Non-pigmented ciliary epithelial cell (primary cell): Measurements from ENCODE around the gene ZC3H4.
"Not testable (repeated sequence)": the region's sequence is repeated elsewhere in the genome, so short reads cannot be mapped to it uniquely, and the experiment has no call there.

Experiments
- DNase-seq: peaks from one replicate; pipeline ENCODE4 v3.0.0-alpha.2; 2010; ENCODE audit warnings: low read depth

The ZC3H4 gene

DNA sequence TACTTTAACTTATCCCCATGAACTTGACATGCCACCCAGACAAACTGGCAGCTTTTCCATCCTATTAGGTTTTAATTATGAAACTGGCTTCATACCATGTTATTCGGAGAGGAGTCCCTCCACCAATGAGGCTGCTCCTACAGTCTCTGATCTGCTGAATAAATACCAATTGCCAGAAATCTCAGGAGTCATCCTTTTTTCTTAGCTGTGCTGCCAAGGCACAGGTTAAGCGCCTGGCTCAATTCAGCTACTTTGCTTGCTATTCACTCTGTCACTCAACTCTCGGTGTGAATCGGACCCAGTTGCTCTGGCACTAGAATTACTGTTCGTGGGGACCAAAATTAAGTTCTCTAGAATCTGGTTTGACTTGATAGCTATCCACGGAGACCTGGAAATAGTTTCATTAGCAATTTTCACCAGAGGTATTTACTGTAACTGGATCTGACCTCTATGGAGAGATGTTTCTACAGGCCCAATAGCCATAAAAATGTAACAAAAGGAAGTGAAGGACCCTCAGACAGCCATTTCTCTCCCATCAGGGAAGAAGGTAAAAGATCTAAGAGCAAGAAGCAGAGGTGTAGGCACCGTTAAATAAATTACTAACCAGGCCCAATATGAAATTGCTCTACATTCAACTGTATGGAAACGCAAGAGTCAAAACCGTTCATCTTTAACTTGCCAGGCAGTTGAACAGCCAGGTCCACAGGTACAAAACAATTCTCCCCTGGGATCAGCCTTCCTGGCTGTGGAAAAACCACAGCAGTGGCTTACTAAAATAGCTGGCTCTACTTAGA is 5.4 kb downstream of the ZC3H4 start:
- no peak for DNase-seq

DNA sequence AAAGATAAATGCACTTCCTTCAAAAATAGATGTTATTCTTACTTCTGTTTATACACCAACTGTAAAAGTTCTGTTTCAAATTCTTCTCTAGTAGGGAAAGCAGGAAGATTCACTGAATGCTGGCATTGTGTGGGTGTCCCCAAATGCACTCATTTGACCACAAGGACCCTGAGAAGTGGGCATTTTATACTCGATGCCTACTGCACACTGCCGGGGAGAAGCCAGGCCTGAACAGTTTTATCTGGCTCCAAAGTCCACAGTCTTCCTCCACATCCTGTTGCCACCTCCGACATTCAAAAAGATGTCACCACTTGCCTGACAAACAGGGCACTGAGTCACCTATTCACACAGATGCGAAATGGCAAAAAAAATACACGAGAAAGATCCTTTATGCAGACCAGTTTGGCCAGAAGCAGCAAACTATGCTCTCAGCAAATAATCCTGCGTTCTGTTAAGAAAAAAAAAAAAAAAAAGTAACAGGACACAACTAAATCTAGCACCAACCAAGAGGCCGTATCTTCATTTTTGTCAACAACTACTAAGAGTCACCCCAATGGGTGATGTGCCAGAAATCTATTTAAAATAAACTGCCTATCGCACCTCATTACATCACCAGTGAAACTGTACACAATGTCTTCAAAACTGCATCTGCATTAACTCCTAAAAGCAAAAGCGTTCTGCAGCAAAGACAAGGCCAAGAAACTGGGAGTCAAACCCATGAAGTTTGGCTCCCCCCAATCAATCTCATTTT is 6.2 kb downstream of the ZC3H4 start:
- DNase-seq, result no peak

DNA sequence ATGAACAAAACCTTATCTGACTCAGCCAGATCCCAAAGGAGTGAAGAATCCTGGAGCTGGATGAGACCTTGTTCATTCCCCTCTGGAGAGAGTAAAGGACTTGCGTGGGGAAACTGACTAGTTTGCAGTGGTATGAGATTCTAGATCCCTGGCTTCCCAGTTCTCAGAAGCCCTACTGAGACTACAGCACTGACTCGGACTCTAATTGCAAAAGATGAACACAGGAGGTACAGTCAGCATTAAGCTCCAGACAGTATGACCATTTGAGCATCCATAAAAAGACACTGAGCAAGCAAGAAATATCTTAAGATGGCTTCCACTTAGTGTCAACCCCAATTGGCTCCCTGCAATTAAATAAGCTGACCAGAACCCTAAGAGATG is 6.8 kb downstream of the ZC3H4 start:
- DNase-seq, result no peak

DNA sequence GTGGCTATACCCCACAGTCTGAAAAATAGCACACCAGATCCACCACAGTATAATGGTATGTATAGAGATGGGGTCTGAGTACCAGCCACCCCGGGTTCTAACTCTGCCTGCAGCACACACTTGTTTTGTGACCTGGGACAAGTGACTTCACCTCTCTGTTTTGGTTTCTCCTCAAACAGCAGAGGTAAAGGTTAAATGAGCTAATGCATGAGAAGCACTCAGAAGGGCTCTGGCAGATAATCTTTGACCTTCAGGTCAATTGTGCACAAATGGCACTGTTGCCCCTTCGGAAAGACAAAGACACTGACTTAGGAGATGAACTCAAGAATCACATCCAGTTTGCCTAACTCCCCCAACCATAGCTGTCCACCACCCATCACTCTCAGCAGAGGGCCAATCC is 7.7 kb downstream of the ZC3H4 start:
- no peak for DNase-seq

DNA sequence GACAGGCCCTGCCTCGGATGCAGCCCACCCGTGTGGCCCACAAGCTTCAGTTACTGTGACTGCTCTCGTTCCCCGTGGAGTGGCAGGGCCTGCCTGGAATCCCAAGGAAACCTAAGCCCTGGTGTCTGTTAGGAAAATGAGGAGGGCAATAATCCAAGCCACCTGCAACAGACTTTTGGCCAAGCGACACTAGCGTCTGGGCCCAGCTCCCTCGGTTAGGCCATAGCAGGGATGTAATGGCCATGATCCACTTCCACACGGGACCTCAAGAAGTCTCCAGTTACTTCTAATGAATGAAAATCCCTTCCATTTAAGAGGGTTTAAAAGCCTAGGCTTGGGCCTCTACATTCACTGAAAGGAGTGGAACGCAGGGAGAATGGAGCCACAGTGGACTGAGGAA is 8.9 kb downstream of the ZC3H4 start:
- no peak for DNase-seq

DNA sequence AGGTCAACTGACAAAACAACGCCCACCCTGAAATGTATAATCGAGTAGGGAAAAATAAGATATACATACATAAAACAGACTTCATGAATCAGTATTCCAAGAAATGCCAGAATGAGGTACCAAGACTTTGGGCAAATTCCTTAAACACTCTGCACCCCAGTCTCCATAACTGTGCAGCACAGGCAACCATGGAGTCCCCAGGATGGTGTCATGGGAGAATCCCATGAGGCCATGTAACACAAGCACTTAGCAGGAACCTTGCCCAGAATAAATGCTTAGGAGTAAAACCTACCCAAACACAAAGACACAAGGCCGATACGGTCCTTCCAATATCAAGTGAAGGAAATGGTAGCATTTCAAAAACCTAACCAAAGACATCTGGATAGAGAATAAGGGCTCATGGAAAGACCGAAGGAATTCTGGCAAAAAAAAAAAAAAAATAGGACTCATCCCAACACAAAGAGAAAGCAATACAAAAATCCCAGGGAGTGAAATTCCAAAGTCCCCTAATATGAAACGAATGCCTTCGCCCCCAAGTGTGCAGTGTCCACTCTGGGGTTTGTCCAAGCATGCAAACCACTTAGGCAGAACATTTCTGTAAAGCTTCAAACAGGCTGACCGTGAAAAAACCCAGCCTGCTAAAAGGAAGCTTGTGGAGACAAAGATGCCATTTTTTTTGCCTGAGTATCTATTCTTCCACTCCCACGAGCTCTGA is 11.1 kb downstream of the ZC3H4 start:
- no peak for DNase-seq

DNA sequence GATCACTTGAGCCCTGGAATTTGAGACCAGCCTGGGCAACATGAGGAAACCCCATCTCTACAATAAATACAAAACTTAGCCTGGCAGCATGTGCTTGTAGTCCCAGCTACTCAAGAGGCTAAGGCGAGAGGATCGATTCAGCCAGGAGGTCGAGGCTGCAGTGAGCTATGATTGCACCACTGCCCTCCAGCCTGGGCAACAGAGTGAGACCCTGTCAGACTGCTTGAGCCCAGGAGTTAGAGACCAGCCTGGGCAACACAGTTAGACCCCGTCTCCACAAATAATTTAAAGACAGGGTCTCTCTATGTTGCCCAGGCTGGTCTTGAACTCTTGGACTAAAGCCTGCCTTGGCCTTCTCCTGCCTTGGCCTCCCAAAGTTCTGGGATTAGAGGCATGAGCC is 12.5 kb downstream of the ZC3H4 start:
- not testable (repeated sequence) for DNase-seq

DNA sequence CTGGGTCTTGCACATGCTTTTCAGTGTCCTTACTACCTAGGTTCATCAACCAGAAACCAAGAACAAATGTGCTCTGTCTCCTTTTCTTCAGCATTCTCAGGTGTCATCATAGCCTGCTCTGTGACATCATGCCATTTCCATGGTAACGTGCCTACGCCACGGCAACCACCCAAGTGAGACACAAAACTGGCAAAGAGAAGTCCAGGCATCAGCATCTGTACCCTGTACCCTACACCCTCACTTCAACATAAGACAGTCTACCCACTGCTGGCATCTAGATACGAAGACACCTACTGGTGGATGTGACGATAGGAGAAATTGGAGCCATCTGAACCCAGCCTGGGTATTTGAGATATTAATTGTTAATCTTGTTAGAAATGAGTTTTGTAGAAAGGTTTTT is 13.3 kb downstream of the ZC3H4 start:
- no peak for DNase-seq

DNA sequence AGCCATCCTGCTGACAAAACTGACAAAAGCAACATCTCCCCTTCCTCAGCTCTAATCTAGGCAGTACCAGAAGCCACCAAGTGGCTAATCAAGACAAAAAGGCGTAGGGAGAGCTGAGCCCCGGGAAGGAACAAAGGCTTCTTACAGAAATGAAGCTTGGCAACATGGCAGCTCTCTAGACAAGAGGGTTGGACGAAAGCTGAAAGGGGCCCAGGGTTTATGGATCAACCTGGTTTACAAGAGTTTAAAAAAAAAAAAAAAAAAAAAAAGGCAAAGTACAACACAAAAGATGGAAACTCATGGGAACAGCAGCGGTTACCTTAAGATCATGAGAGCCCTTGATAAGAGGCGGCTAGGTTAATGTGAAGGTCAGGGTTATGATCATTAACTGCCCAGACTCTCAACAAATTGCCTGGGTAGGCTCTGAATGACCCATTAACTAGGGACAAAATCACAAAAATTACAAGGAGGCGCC is 14.0 kb downstream of the ZC3H4 start:
- no peak for DNase-seq

DNA sequence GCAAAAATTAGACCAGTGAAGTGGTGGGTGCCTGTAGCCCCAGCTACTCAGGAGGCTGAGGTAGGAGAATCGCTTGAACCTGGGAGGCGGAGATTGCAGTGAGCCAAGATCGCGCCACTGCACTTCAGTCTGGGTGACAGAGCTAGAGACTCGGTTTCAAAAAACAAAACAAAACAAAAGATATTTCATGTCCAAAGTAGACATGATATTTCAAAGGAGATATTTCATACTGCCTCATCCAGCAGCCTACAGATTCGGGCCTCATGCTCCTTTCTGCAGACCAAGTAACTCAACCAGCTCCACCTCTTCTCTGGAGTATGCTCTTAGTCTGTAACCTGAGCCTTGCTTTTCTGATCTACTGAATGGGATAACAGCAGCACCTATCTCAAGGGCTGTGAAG is 15.0 kb downstream of the ZC3H4 start:
- DNase-seq, result no peak

DNA sequence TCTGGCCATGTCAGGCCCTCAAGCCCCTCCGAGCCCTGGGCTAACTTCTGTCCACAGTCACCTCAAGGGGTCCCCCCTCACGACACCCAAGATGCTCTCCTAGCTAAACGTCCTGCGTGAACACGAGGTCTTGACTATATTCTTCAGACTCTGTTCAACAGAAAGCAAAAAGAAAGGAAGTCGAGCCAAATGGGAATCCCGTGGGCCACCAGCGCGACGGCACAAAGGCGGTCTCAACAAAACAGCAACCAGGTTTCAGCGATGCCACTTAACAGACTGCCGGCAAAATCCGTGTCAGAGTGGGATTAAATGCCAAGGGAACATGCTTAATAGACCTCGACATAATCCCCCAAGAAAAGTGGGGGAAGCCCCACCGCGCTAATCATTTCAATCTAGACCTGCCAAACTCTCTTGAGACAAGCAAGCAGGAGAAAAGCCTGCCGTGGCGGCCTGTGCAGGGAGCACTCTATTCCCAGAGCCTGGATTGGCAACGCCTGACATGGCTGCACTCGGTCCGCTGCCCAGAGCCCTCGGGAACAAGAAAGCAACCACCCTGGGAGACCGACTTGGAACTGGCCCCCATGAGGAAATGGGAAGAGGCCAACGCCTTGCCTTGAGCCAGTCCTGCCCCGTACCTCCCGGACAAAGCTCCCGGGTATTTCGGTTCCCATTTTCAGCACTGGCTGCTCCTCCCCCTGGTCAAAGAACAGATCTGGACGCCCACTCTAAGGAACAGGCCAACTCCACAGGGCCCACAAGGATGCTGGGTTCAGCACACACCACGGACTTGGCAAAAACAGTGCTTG is 16.0 kb downstream of the ZC3H4 start:
- no peak for DNase-seq

DNA sequence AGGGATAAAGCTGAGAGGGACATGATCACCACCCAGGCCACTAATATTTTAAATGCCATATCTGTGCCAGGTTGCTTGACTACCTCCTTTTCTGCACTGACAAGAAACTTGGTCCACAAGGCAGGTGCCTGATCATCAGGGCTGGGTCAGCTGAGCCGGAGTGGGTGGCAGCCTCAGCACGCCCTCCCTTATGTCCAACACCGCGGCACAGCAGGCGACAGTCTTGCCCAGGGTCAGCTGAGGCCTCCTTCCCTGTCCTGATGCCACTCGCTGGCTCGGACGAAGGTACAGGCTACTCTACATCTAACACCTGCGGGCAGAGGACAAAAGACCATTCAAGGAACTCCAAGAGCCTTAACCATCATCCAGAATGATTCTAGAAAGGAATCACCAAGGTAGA is 16.9 kb downstream of the ZC3H4 start:
- DNase-seq, result no peak

DNA sequence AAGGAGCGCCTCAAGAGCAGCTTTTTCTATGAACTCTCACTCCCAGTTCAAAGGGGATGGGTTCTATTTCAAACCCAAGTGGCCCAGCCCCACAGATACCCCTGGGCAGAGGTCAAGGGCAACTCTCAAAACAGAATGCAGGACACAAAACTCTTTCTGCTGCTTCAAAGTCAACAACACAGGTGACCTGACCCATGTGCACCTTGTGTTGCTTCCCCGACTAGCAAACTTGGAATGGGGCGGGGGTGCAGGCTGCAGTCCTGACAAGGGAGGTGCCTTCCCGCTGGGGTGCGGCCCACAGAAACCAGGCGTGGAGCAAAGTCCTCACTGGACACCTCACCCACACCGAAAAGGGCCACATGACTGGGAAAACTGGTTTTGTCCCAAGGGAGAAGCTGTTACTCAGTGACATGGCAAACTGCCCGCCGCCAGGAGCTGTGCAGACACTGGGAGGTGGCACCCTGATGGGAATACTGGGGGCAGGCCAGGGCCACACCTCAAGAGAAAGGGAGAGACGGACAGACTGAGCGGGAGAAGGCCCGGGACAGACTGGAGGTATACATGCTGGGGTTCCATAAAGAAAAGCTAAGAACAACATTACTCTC is 17.4 kb downstream of the ZC3H4 start:
- no peak for DNase-seq

DNA sequence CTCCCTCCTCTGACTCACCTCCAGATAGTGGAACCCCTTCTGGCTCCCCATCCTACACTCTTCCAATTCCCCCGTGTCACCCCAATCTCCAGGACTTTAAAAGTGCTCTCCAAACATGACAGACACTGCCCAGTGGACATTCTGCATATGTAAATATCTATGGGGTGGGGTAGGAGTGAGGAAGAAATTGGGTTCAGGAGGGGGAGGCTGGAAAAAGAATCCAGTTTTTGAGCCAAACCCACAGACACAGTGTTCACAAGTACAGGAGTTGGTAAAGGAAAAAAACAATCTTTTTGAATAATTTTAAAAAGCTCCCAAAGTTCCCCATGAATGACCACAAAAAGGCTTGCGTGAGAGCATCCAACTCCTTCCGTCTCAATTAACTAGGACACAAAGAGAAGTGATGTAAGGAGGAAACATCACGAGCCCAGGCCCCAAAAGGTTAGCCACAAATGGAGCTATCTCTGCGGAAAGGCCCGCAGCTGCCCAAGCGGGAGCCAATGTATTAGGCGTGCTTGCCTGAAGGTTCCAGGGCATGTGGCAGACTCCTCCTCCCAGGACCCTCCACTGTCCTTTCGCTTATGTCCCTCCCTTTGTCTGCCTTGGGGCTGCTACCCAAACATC is 18.0 kb downstream of the ZC3H4 start:
- DNase-seq, result no peak

DNA sequence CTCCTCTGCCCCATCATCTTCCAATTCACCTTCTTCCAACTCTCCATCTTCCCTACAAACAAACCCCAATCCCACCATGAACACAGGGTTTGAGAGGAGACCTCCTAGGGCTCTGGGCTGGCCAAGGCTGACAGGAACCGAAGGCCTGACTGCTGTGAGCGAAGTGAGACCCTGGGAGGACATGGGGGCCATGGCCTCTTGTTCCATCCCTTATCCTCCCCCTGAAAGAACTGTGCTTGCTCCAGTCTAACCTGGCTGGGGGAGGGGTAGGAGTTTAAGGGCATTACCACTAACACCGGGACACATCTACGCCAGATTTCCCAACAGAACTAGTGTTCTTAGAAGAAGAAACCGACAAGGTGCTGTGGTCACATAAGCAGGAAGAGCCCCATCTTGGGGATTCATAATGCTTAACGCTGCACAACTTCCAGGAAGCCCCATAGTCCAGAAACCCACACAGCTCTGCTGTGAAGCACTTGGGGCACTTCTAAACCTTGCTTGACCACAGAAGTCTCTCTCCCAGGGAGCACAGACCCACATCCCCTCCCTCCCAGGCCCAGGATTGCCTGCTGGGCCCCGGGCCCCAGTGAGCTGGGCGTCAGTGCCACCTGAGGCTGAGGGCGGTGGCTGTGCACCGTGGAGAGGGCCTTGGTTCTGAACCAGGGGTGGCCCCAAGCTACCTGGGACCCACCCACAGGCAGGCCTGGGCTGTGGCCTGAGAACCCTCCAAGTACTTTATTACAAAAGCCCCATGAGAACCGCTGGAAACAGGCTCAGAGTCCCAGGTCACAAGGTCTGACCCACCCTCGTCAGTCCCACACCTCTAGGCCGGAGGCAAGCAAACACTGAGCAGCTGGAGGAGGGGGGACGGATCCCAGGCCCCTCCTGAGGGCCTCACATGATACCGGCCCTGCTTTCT is 18.8 kb downstream of the ZC3H4 start:
- DNase-seq, result no peak

DNA sequence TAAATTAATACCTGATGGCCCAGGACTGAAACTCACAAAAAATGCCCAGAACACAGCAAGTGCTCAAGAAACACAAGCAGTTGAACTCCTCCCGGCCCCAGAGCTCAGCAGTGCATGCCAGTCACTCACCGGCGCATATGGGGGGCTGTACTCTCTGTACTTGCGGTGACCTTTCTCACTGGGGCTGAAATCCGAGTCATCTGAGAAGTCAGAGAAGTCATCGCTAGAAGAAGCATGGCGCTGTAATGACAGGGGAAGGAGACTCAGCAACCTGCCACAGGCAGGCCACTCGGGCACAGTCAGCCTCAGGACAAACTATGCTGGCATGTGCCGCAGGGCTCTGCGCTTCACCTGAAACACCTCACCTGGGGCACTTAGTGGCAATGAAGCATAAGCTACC is 19.7 kb downstream of the ZC3H4 start:
- no peak for DNase-seq

DNA sequence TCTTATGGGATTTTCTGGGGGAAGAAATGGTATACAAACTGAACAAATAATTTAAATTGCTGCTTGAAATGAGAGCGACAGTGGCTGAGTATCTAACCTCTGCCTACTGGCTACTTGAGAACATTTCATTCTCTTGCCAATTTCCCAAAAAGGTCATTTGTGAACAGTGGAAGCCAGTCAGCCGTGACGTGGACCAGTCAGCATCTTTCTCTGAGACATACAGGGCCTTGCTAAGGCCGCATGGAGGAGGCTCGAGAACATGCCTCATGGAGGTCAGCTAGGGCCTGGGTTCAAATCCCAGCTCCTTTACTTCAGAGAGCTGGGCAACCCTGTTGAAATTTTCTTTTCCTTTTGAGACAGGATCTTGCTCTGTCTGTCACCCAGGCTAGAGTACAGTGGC is 20.3 kb downstream of the ZC3H4 start:
- DNase-seq, result no peak

DNA sequence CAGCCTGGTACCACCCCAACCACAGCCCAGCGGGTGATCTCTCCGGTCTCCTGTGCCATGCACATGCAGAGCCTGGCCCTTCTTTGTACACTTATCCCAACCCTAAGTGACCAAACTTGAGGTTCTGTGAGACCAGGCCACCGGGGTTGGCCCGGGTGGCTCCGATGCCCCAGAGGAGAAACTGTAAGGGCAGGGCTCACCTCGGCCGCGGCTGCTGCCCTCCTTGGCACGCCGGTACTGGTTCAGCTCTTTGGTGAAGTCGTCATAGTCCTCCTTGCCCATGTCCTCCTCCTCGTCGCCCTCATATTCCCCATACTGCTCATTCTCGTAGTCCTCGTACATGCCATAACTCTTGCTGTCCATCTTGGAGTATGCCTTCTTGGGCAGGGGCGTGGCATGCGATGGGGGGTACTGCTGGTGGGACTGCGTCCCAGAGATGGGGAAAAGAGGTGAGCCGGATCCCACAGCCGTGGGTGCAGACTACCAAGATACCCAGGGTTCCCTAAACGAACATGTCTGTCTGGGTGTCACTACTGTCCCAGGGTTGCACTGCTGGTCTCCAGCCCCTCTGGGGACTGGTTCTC is 23.7 kb downstream of the ZC3H4 start:
- no peak for DNase-seq

DNA sequence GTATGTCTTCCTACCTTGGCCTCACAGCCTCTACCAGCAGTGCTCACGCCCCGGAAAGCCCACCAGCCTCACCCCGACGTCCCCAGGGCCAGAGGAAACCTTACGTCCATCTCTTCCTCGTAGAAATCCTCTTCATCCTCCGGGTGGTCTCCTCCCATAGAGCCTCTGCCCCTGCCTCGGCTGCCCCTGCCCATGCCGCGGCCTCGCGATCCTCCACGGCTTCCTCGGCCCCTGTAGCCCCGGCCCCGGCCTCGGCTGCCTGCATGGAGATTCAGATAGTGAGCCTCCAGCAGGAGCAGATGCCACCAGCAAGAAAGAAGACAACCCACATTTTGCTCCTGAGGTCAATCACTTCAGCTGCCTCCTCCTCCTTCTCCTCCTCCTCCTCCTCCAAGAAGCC is 27.3 kb downstream of the ZC3H4 start:
- no peak for DNase-seq
